SK-N-SH (cell line): ENCODE results near the gene KRAS. TPM values are rescaled to one million over a fixed set of nuclear protein-coding genes. Genes with fewer than 3 reads are reported as not detected.

Experiments
- CTCF ChIA-PET: fragments of 300-600, 350-600 bp; formaldehyde crosslinking; extraction: SDS; loops from one replicate; lab custom pipeline; 2021; lab: Yijun Ruan, JAX
- POLR2A ChIA-PET: fragments of 350-600 bp; sonication (Branson Sonifier 250); formaldehyde crosslinking; extraction: SDS; loops from one replicate; lab custom pipeline; 2020; ENCODE audit warnings: antibody characterized with exemption, inconsistent platforms; lab: Yijun Ruan, JAX
- DNase-seq: peaks from one replicate; pipeline ENCODE4 v3.0.0; 2012
- H2AFZ ChIP-seq: fragments of 200-600 bp; sonication (generic); 2 replicates; pipeline ENCODE4 v1.8.1; 2016; ENCODE audit warnings: antibody characterized with exemption, mild to moderate bottlenecking, low read depth
- H3F3A ChIP-seq: fragments of 200-600 bp; sonication (generic); replicated peaks from 2 replicates; pipeline ENCODE3; 2016; ENCODE audit warnings: antibody characterized with exemption, mild to moderate bottlenecking; ENCODE audit not compliant: insufficient read depth
- H3K27ac ChIP-seq, 2 experiments: fragments of 200-500 bp in 1 of 2; fragments of 200-600 bp in 1 of 2; sonication (Bioruptor generic) in 1 of 2; sonication (generic), shearing (Covaris generic) in 1 of 2; 2 replicates each; pipeline versions ENCODE4 v1.5.1 to v1.6.1; 2014 to 2016; ENCODE audit warnings: low read depth in 2 of 2, inconsistent platforms in 1 of 2, low read length in 1 of 2, mild to moderate bottlenecking in 1 of 2, mixed read lengths in 1 of 2
- H3K27me3 ChIP-seq: fragments of 200-600 bp; sonication (generic), shearing (Covaris generic); 2 replicates; pipeline ENCODE4 v1.6.1; 2016; ENCODE audit warnings: mixed run types; ENCODE audit not compliant: insufficient read depth
- H3K36me3 ChIP-seq, 2 experiments: fragments of 200-500 bp in 1 of 2; fragments of 200-600 bp in 1 of 2; sonication (Bioruptor generic) in 1 of 2; sonication (generic) in 1 of 2; replicated peaks in 1 of 2; 2 replicates each; pipeline versions ENCODE3 to v1.5.1; 2014 to 2016; ENCODE audit warnings: low read length in 1 of 2, mild to moderate bottlenecking in 1 of 2; ENCODE audit not compliant: insufficient read depth in 2 of 2, control insufficient read depth in 1 of 2
- H3K4me1 ChIP-seq, 2 experiments: fragments of 200-500 bp in 1 of 2; fragments of 200-600 bp in 1 of 2; sonication (Bioruptor generic) in 1 of 2; sonication (generic), shearing (Covaris generic) in 1 of 2; 2 replicates each; pipeline versions ENCODE4 v1.5.1 to v1.6.1; 2014 to 2016; ENCODE audit warnings: low read depth in 1 of 2, low read length in 1 of 2, mixed run types in 1 of 2; ENCODE audit not compliant: insufficient read depth in 2 of 2, control insufficient read depth in 1 of 2
- H3K4me2 ChIP-seq: fragments of 200-600 bp; sonication (generic), shearing (Covaris generic); 2 replicates; pipeline ENCODE4 v1.6.1; 2017; ENCODE audit warnings: mixed run types
- H3K4me3 ChIP-seq, 2 experiments: fragments of 200-500 bp in 1 of 2; fragments of 200-600 bp in 1 of 2; sonication (Bioruptor generic) in 1 of 2; sonication (generic), shearing (Covaris generic) in 1 of 2; 2 replicates each; pipeline versions ENCODE4 v1.5.1 to v1.8.1; 2014 to 2016; ENCODE audit warnings: low read depth in 2 of 2, inconsistent platforms in 1 of 2, low read length in 1 of 2, mild to moderate bottlenecking in 1 of 2, mixed read lengths in 1 of 2, moderate library complexity in 1 of 2
- H3K79me2 ChIP-seq: fragments of 200-600 bp; sonication (generic); 2 replicates; pipeline ENCODE4 v1.8.1; 2017; ENCODE audit warnings: mild to moderate bottlenecking; ENCODE audit not compliant: insufficient read depth
- H3K9ac ChIP-seq: fragments of 200-600 bp; sonication (generic); 2 replicates; pipeline ENCODE4 v1.6.1; 2017; ENCODE audit warnings: mixed run types
- H3K9me2 ChIP-seq: fragments of 200-600 bp; sonication (generic); 2 replicates; pipeline ENCODE4 v1.6.1; 2017; ENCODE audit warnings: mixed run types
- H3K9me3 ChIP-seq: fragments of 200-600 bp; sonication (generic); 2 replicates; pipeline ENCODE4 v1.6.1; 2017; ENCODE audit warnings: mixed run types, mild to moderate bottlenecking, moderate library complexity
- H4K20me1 ChIP-seq: fragments of 200-600 bp; sonication (generic); 2 replicates; pipeline ENCODE4 v1.6.1; 2017; ENCODE audit warnings: mild to moderate bottlenecking, mixed run types; ENCODE audit not compliant: insufficient read depth
- CHD2 ChIP-seq: fragments of 150-350 bp; IDR thresholded peaks from 2 replicates; pipeline ENCODE4 v1.6.1; 2018; ENCODE audit warnings: low read length; ENCODE audit not compliant: partially characterized antibody
- ELF1 ChIP-seq: IDR thresholded peaks from 2 replicates; pipeline ENCODE4 v1.4.0; 2012
- FOXM1 ChIP-seq: IDR thresholded peaks from 2 replicates; pipeline ENCODE4 v1.4.0; 2012; ENCODE audit warnings: low read depth, mild to moderate bottlenecking
- GABPA ChIP-seq: IDR thresholded peaks from 2 replicates; pipeline ENCODE4 v1.4.0; 2012; ENCODE audit warnings: low read depth, mild to moderate bottlenecking
- RAD21 ChIP-seq: IDR thresholded peaks from 2 replicates; pipeline ENCODE4 v1.6.1; 2012; ENCODE audit warnings: mild to moderate bottlenecking, low read length
- REST ChIP-seq: IDR thresholded peaks from 2 replicates; pipeline ENCODE4 v1.6.1; 2012; ENCODE audit warnings: mild to moderate bottlenecking, low read depth, low read length, moderate library complexity
- RFX5 ChIP-seq: IDR thresholded peaks from 2 replicates; pipeline ENCODE4 v1.6.1; 2012; ENCODE audit warnings: mild to moderate bottlenecking, improper control_type of control experiment, low read length
- SIN3A ChIP-seq: IDR thresholded peaks from 2 replicates; pipeline ENCODE4 v1.6.1; 2012; ENCODE audit warnings: low read depth, mild to moderate bottlenecking, low read length, moderate library complexity, borderline replicate concordance
- TAF1 ChIP-seq: IDR thresholded peaks from 2 replicates; pipeline ENCODE4 v1.6.1; 2012; ENCODE audit warnings: low read depth, mild to moderate bottlenecking, low read length, moderate library complexity, borderline replicate concordance
- WGBS: methylation state at CpG from one replicate; pipeline ENCODE4 v1.1.6; 2017; ENCODE audit warnings: low lambda C conversion rate; 5-methylcytosine and 5-hydroxymethylcytosine counted together
- polyA plus RNA-seq, 3 experiments: library from polyadenylated mRNA; depleted of rRNA; stranded (reverse); fragments of >200 nt; gene quantifications; 2 replicates each; pipeline ENCODE4 v1.2.3, GENCODE V29; 2012
- TF ChIP-seq, protein P1 (sequence below): IDR thresholded peaks from 2 replicates; pipeline ENCODE4 v1.4.0; 2012; ENCODE audit warnings: low read depth
- TF ChIP-seq, protein P2 (sequence below): fragments of 150-350 bp; IDR thresholded peaks from 2 replicates; pipeline ENCODE4 v1.6.1; 2017; ENCODE audit warnings: antibody characterized with exemption, low read length, low read depth, borderline replicate concordance

Gene KRAS
- polyA plus RNA-seq, 1 of the 3 experiments (the other 2 are of a cell fraction): 8.0 TPM

- Histone ChIP-seq H3K79me2 (no peaks in the 10 kb centered on the region), H3K4me3 (no peak overlapping the region), H3K36me3 (no peaks in the 10 kb centered on the region), H4K20me1 (no peaks in the 10 kb centered on the region), H3K9me3 (no peaks in the 10 kb centered on the region), H3K4me2 (no peak overlapping the region), H3K27ac (no peak overlapping the region), H3F3A (no peaks in the 10 kb centered on the region)
- DNase-seq: no peak
- CTCF ChIA-PET: no interaction called here
- WGBS: 95% methylated on average over 3 of the region's 3 CpGs
- no peak for TF ChIP-seq FOXM1
- TF ChIP-seq, all 33 proteins: peak for 0
- no peaks in the 10 kb centered on the region for H3K4me1 ChIP-seq
- POLR2A ChIA-PET: no interaction called here
- H3K27me3 ChIP-seq: no peaks in the 10 kb centered on the region
- H3K9ac ChIP-seq: no peak overlapping the region
- no peaks in the 10 kb centered on the region for H3K9me2 ChIP-seq
- 0 out of 2 replicates have a peak overlapping the region, but pooled peaks have one; percentile 7 for H2AFZ ChIP-seq
Observed at GRCh38 chr12:25283006-25283405, 32.3 kb upstream of the KRAS start.

- peaks cover 5% of the 10 kb centered on the region for H3F3A ChIP-seq
- no peaks in the 10 kb centered on the region for H3K79me2 ChIP-seq
- H3K9me2 ChIP-seq: no peaks in the 10 kb centered on the region
- ChIA-PET POLR2A (no interaction called here), CTCF (interaction anchor here (0.6 to 1.4 kb wide), 2 partner anchors 39 to 822 kb away, joined by 3 read pairs; no protein-coding TSS in a partner anchor)
- no peak overlapping the region for H3K27ac ChIP-seq
- no peak for DNase-seq
- H3K9ac ChIP-seq: no peak overlapping the region
- no peak for TF ChIP-seq REST
- TF ChIP-seq GABPA: no peak
- no peak for TF ChIP-seq RAD21
- no peak for TF ChIP-seq FOXM1
- TF ChIP-seq RFX5: no peak
- no peak for TF ChIP-seq SIN3A
- TF ChIP-seq, protein P1, sequence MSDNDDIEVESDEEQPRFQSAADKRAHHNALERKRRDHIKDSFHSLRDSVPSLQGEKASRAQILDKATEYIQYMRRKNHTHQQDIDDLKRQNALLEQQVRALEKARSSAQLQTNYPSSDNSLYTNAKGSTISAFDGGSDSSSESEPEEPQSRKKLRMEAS: no peak
- no peak for TF ChIP-seq ELF1
- no peak for TF ChIP-seq CHD2
- TF ChIP-seq, protein P2, sequence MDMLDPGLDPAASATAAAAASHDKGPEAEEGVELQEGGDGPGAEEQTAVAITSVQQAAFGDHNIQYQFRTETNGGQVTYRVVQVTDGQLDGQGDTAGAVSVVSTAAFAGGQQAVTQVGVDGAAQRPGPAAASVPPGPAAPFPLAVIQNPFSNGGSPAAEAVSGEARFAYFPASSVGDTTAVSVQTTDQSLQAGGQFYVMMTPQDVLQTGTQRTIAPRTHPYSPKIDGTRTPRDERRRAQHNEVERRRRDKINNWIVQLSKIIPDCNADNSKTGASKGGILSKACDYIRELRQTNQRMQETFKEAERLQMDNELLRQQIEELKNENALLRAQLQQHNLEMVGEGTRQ: no peak
- TF ChIP-seq TAF1: no peak
- H3K4me1 ChIP-seq: peaks cover 0 to 4% of the 10 kb centered on the region in 2 experiments; a peak in 2 of 4 replicates
- no peak overlapping the region for H2AFZ ChIP-seq
- no peaks in the 10 kb centered on the region for H3K27me3 ChIP-seq
- H3K4me3 ChIP-seq: no peak overlapping the region
- no peaks in the 10 kb centered on the region for H4K20me1 ChIP-seq
- no peak overlapping the region for H3K4me2 ChIP-seq
- H3K9me3 ChIP-seq: no peaks in the 10 kb centered on the region
- H3K36me3 ChIP-seq: no peaks in the 10 kb centered on the region
Observed at GRCh38 chr12:25280082-25280481, 29.4 kb upstream of the KRAS start.
